ENCODE results near the gene SLIT1. TPM values are rescaled to one million over a fixed set of nuclear protein-coding genes. Genes with fewer than 3 reads are reported as not detected.

Gene SLIT1
- total RNA-seq, 1 donor = not detected

DNA sequence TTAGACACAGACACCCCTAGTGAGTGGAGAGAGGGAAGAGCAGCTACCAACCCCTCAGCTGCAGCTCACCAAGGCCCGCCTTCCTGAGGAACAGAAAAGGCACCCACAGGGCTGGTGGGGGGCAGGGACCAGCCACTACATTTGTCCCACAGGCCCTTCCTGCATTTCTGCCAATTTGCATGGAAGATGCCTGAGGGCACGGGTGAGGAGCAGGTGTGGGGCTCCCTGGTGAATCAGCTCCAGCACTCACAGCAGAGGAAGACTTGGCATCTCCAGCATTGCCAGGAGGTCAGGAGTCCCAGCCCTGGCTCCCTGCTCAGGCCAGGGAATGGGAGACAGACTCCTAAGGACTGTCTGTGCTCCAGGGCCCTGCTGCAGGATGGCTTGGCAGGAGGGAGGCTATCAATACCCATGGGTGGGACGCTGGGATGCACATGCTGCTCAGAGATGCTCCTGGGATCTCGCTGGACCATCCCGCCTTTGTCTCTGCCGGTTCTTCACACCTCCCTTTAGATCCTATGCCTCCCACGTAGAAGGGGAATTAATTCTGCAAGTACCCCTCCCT, 109.7 kb downstream of the SLIT1 start:
- Histone ChIP-seq H3K79me2 (ENCODE audit: insufficient read depth, low read length) (no peaks in the 10 kb centered on the region), H3K36me3 (ENCODE audit: insufficient read depth, low read length) (no peaks in the 10 kb centered on the region), H2AFZ (ENCODE audit: low read length) (no peak overlapping the region), H3K4me3 (ENCODE audit: insufficient read depth, low read length) (no peak overlapping the region), H3K27ac (ENCODE audit: low read depth, low read length) (no peak overlapping the region), H3K4me1 (ENCODE audit: insufficient read depth, low read length) (no peaks in the 10 kb centered on the region), H3K27me3 (ENCODE audit: insufficient read depth, low read length) (peaks cover 13% of the 10 kb centered on the region), H3K4me2 (ENCODE audit: insufficient read depth, low read length) (no peak overlapping the region), H4K20me1 (ENCODE audit: insufficient read depth, low read length) (no peaks in the 10 kb centered on the region), H3K9me3 (ENCODE audit: low read depth, low read length) (no peaks in the 10 kb centered on the region)
- TF ChIP-seq, protein P1, sequence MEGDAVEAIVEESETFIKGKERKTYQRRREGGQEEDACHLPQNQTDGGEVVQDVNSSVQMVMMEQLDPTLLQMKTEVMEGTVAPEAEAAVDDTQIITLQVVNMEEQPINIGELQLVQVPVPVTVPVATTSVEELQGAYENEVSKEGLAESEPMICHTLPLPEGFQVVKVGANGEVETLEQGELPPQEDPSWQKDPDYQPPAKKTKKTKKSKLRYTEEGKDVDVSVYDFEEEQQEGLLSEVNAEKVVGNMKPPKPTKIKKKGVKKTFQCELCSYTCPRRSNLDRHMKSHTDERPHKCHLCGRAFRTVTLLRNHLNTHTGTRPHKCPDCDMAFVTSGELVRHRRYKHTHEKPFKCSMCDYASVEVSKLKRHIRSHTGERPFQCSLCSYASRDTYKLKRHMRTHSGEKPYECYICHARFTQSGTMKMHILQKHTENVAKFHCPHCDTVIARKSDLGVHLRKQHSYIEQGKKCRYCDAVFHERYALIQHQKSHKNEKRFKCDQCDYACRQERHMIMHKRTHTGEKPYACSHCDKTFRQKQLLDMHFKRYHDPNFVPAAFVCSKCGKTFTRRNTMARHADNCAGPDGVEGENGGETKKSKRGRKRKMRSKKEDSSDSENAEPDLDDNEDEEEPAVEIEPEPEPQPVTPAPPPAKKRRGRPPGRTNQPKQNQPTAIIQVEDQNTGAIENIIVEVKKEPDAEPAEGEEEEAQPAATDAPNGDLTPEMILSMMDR (IDR thresholded peaks at IDR 0.05; ENCODE audit: extremely low read depth, low read depth, low read length) = no peak
- DNase-seq (ENCODE audit: insufficient read length, low spot score, missing footprints) = peak; percentile 62

DNA sequence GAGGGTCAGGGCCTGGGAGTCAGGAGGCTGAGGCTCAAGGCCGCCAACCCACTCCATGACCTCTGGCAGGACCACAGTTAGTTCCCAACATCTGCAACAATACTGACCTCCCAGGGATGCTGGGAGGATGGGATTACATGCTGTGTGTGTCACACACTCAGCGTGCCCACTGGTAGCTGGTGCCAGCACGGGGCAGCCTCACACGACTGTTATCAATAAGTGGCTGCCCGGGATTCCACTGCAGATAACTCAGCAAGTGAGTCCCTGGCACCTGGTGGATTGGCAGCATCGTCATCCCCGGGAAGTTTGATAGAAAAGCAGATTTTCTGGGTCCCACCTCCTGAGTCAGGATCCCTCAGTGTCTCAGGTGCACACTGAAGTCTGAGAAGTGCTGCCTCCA, 110.3 kb downstream of the SLIT1 start:
- TF ChIP-seq, protein P1 (IDR thresholded peaks at IDR 0.05; ENCODE audit: extremely low read depth, low read depth, low read length) = no peak
- no peaks in the 10 kb centered on the region for H3K36me3 ChIP-seq (ENCODE audit: insufficient read depth, low read length)
- no peak overlapping the region for H3K27ac ChIP-seq (ENCODE audit: low read depth, low read length)
- H3K79me2 ChIP-seq (ENCODE audit: insufficient read depth, low read length) = no peaks in the 10 kb centered on the region
- no peak overlapping the region for H3K4me3 ChIP-seq (ENCODE audit: insufficient read depth, low read length)
- no peak overlapping the region for H3K4me2 ChIP-seq (ENCODE audit: insufficient read depth, low read length)
- H2AFZ ChIP-seq (ENCODE audit: low read length) = no peak overlapping the region
- H3K27me3 ChIP-seq (ENCODE audit: insufficient read depth, low read length) = peaks cover 15% of the 10 kb centered on the region
- DNase-seq (ENCODE audit: insufficient read length, low spot score, missing footprints) = no peak
- no peaks in the 10 kb centered on the region for H3K9me3 ChIP-seq (ENCODE audit: low read depth, low read length)
- no peaks in the 10 kb centered on the region for H4K20me1 ChIP-seq (ENCODE audit: insufficient read depth, low read length)
- no peaks in the 10 kb centered on the region for H3K4me1 ChIP-seq (ENCODE audit: insufficient read depth, low read length)

DNA sequence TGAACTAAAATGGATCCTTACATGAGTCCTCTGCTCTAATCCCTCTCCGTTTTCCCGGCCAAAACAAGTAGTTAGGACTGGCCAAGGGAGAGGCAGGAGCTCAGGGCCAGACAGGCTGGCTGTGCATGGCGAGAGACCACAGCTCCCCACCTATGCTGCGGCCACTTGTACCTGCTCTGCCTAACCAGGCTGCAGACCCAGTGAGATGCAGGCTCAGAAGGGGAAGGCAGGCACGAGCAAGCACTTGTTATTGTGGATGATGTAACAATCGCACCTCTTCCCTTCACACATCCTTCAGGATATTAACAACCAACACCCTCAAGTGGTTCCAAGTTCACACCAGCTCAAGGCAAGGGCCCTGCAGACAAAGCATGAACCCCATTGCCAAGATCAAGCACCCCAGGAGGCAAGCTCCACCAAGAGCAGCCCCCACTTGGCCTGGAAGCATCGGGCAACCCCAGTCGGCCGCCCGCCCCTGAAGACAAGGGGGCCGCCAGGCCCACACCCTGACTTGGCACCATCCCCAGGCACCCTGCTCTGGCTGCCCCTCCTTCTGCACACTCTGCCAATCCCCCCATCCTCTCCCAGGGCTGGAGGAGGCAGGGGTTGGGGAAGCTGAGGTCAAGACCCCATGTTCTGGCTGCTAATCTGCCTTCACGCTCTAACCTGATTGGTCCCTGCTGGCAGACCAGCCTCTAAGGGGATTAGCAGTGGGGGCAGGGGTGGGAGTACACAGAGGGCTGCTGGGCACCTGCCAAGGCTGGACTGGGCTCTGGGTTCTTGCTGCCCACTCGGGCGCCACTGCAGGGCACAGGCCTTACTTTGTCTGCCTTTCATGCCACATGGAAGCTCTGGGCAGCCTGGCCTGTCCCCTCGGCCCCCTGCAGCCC, 111.3 kb downstream of the SLIT1 start:
- TF ChIP-seq, protein P1 (IDR thresholded peaks at IDR 0.05; ENCODE audit: extremely low read depth, low read depth, low read length) = no peak
- H3K79me2 ChIP-seq (ENCODE audit: insufficient read depth, low read length) = no peaks in the 10 kb centered on the region
- no peaks in the 10 kb centered on the region for H3K4me1 ChIP-seq (ENCODE audit: insufficient read depth, low read length)
- H3K4me3 ChIP-seq (ENCODE audit: insufficient read depth, low read length) = no peak overlapping the region
- no peak overlapping the region for H3K4me2 ChIP-seq (ENCODE audit: insufficient read depth, low read length)
- no peak overlapping the region for H2AFZ ChIP-seq (ENCODE audit: low read length)
- peaks cover 10% of the 10 kb centered on the region for H3K27me3 ChIP-seq (ENCODE audit: insufficient read depth, low read length)
- no peak overlapping the region for H3K27ac ChIP-seq (ENCODE audit: low read depth, low read length)
- peak; percentile 45 for DNase-seq (ENCODE audit: insufficient read length, low spot score, missing footprints)
- no peaks in the 10 kb centered on the region for H4K20me1 ChIP-seq (ENCODE audit: insufficient read depth, low read length)
- H3K36me3 ChIP-seq (ENCODE audit: insufficient read depth, low read length) = no peaks in the 10 kb centered on the region
- H3K9me3 ChIP-seq (ENCODE audit: low read depth, low read length) = peaks cover 6% of the 10 kb centered on the region

All from osteoblast (primary cell).